Activated T-cell treated with anti-CD3 and anti-CD28 coated beads, Interleukin-2, amount 50 U/mL, for 48 hours (primary cell): Measurements from ENCODE around the gene ZNF547.
A peak's percentile ranks its signal among the peaks of the same experiment; 100 is the strongest.

Experiments used
- DNase-seq, 2 experiments: peaks; one replicate each; pipeline ENCODE4 v3.0.0-alpha.2; 2020

ZNF547 gene

GRCh38 chr19:57376151-57376550 is 12.8 kb downstream of the ZNF547 start:
- no peak for DNase-seq

- no peak for DNase-seq
Observed at GRCh38 chr19:57377498-57378146, 14.3 kb downstream of the ZNF547 start.

GRCh38 chr19:57380923-57381322 is 17.6 kb downstream of the ZNF547 start:
- no peak for DNase-seq

GRCh38 chr19:57382806-57383488 is 19.6 kb downstream of the ZNF547 start:
- no peak for DNase-seq

- DNase-seq: no peak
Observed at GRCh38 chr19:57389194-57389729, 25.9 kb downstream of the ZNF547 start.

- peak; percentile 97 to 98 for DNase-seq
Observed at GRCh38 chr19:57389730-57390598, 26.6 kb downstream of the ZNF547 start, which contains the start of gene ZNF548. Gene ZNF548, plus strand, starts transcription at chr19:57389854. Its CDS starts 246 bp downstream, at chr19:57390100.

GRCh38 chr19:57395710-57396109 is 32.4 kb downstream of the ZNF547 start:
- no peak for DNase-seq

- no peak for DNase-seq
Observed at GRCh38 chr19:57398868-57399267, 35.5 kb downstream of the ZNF547 start.

- DNase-seq: no peak
Observed at GRCh38 chr19:57403737-57404563, 40.6 kb downstream of the ZNF547 start.

GRCh38 chr19:57406516-57407123 is 43.3 kb downstream of the ZNF547 start:
- DNase-seq: peak; percentile 78 to 81

- peak; percentile 87 to 91 for DNase-seq
Observed at GRCh38 chr19:57410877-57411671, 47.7 kb downstream of the ZNF547 start, which contains the start of gene ZNF17. Gene ZNF17, plus strand, starts transcription at chr19:57411161. Its CDS starts 2,455 bp downstream, at chr19:57413616.

- DNase-seq: no peak
Observed at GRCh38 chr19:57419439-57419838, 56.1 kb downstream of the ZNF547 start.

GRCh38 chr19:57421037-57421436 is 57.7 kb downstream of the ZNF547 start:
- DNase-seq: no peak
